IMR-90 (cell line): ENCODE data around the gene SSH2.

Experiments
- BHLHE40 ChIP-seq: fragments of 150-350 bp; IDR thresholded peaks from 2 replicates; pipeline ENCODE4 v1.6.1; 2016; ENCODE audit warnings: mild to moderate bottlenecking, low read depth, low read length
- CEBPB ChIP-seq: IDR thresholded peaks from 2 replicates; pipeline ENCODE4 v1.6.1; 2012; ENCODE audit warnings: low read depth, low read length, improper control_type of control experiment
- FOS ChIP-seq: fragments of 150-350 bp; IDR thresholded peaks from 2 replicates; pipeline ENCODE4 v1.6.1; 2016; ENCODE audit warnings: low read depth, low read length
- MXI1 ChIP-seq: IDR thresholded peaks from 2 replicates; pipeline ENCODE4 v1.6.1; 2012; ENCODE audit warnings: low read depth, mild to moderate bottlenecking, low read length, moderate library complexity, borderline replicate concordance
- NFE2L2 ChIP-seq: fragments of 150-350 bp; IDR thresholded peaks from 2 replicates; pipeline ENCODE4 v1.6.1; 2016; ENCODE audit warnings: low read depth, mild to moderate bottlenecking, low read length
- POLR2A ChIP-seq: IDR thresholded peaks from 2 replicates; pipeline ENCODE4 v1.6.1; 2012; ENCODE audit warnings: mild to moderate bottlenecking, low read depth, low read length
- RAD21 ChIP-seq: IDR thresholded peaks from 2 replicates; pipeline ENCODE4 v1.6.1; 2012; ENCODE audit warnings: low read length, improper control_type of control experiment
- RFX5 ChIP-seq: IDR thresholded peaks from 2 replicates; pipeline ENCODE4 v1.8.0; 2012; ENCODE audit warnings: low read depth, mild to moderate bottlenecking, low read length, moderate library complexity
- TF ChIP-seq, protein P1 (sequence below): conservative IDR thresholded peaks from 2 replicates; pipeline ENCODE4 v1.5.1; 2012; ENCODE audit warnings: mild to moderate bottlenecking, low read depth, low read length, improper control_type of control experiment
- TF ChIP-seq, protein P2 (sequence below): fragments of 150-350 bp; IDR thresholded peaks from 2 replicates; pipeline ENCODE4 v1.6.1; 2017; ENCODE audit warnings: mild to moderate bottlenecking, antibody characterized with exemption, low read length, low read depth

DNA sequence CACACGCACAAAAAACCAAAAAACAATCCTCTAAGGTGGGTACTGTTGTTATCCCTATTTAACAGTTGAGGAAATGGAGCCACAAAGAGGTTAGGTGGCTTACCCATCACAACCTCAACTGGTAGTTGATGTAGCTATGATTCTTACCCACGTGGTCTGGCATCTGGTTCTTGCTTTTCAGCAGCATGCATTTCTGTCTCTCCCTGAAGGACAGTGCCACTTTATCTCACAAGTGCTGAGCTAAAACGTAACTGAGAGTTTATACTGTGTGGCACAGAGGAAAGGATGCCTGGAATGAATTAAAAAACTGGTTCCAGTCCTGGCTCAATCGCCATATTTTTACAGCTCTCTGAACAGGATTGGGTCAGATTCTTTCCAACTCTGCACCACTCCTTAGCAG is 305.4 kb downstream of the SSH2 start:
- no peak for TF ChIP-seq POLR2A
- no peak for TF ChIP-seq RAD21
- TF ChIP-seq, protein P1, sequence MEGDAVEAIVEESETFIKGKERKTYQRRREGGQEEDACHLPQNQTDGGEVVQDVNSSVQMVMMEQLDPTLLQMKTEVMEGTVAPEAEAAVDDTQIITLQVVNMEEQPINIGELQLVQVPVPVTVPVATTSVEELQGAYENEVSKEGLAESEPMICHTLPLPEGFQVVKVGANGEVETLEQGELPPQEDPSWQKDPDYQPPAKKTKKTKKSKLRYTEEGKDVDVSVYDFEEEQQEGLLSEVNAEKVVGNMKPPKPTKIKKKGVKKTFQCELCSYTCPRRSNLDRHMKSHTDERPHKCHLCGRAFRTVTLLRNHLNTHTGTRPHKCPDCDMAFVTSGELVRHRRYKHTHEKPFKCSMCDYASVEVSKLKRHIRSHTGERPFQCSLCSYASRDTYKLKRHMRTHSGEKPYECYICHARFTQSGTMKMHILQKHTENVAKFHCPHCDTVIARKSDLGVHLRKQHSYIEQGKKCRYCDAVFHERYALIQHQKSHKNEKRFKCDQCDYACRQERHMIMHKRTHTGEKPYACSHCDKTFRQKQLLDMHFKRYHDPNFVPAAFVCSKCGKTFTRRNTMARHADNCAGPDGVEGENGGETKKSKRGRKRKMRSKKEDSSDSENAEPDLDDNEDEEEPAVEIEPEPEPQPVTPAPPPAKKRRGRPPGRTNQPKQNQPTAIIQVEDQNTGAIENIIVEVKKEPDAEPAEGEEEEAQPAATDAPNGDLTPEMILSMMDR, result no peak
- TF ChIP-seq CEBPB, result no peak
- no peak for TF ChIP-seq RFX5
- no peak for TF ChIP-seq FOS
- no peak for TF ChIP-seq MXI1
- no peak for TF ChIP-seq BHLHE40
- TF ChIP-seq, protein P2, sequence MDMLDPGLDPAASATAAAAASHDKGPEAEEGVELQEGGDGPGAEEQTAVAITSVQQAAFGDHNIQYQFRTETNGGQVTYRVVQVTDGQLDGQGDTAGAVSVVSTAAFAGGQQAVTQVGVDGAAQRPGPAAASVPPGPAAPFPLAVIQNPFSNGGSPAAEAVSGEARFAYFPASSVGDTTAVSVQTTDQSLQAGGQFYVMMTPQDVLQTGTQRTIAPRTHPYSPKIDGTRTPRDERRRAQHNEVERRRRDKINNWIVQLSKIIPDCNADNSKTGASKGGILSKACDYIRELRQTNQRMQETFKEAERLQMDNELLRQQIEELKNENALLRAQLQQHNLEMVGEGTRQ, result no peak
- TF ChIP-seq NFE2L2, result no peak
